C4-2B (cell line): ENCODE data around the gene RYK.

ENCODE experiments used
- CTCF ChIP-seq: fragments of 450-650 bp; conservative IDR thresholded peaks from 2 replicates; pipeline ENCODE4 v1.5.1; 2017; ENCODE audit warnings: mild to moderate bottlenecking
- ZFX ChIP-seq: fragments of 450-650 bp; IDR thresholded peaks from 2 replicates; pipeline ENCODE4 v1.6.1; 2017

GRCh38 chr3:134260987-134261386, 10.3 kb upstream of the RYK start:
- no peak for TF ChIP-seq CTCF
- TF ChIP-seq ZFX = no peak
